T-helper 2 cell (primary cell): Measurements from ENCODE around the gene CBR3.
"Not testable (repeated sequence)": the region's sequence is repeated elsewhere in the genome, so short reads cannot be mapped to it uniquely, and the experiment has no call there.

ENCODE experiments used
- DNase-seq, 5 experiments: peaks; one replicate each; pipeline versions ENCODE4 v3.0.0 to v3.0.0-alpha.2; 2012 to 2022

CBR3 gene

GRCh38 chr21:36120304-36120888, 14.5 kb upstream of the CBR3 start:
- no peak for DNase-seq

DNA sequence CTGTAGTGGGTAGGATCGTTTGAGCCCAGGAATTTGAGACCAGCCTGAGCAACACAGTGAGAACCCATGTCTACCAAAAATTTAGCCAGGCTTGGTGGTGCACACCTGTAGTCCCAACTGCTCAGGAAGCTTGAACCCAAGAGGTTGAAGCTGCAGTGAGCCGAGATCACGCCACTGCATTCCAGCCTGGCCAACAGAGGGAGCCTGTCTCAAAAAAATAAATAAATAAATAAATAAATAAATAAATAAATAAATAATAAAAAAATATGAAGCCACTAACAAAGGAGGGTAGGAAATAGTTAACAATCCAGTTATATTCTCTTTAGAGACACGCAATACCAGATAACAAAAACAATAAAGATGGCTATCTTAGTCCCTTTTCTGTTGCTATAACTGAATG, 11.9 kb upstream of the CBR3 start:
- no peak for DNase-seq

GRCh38 chr21:36124395-36124794, 10.5 kb upstream of the CBR3 start:
- no peak for DNase-seq

DNA sequence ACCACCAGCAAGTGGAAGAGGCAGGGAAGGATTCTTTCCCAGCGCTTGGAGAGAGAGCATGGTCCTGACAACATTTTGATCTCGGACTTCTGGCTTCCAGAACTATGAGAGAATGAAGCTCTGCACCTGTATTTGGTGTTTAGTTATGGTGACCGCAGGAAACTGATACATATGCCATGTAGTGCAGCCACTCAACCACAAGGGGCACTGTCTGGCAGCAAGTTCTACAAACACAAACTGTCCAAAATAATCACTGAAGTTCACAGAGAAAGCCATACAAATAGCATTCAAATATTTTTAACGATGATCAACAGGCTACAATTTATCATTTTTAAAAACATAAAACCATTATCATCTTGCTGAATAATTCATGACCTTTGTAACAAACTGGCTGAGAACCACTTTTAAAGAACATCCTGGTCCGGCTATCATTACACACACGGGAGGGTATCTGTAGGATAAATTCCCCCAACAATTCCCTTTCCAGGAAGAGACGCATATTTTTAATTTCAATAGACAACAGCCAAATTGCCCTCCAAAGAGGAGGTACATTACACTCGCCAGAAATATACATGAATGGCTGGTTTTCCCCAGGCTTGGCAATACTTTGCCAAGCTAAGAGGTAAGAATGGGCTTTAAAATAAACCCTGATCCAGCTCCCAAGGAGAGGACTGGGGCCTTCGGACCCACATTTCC, 9.2 kb upstream of the CBR3 start:
- peak in 3 of 5 experiments; percentile 34 to 74 (median 41) for DNase-seq

DNA sequence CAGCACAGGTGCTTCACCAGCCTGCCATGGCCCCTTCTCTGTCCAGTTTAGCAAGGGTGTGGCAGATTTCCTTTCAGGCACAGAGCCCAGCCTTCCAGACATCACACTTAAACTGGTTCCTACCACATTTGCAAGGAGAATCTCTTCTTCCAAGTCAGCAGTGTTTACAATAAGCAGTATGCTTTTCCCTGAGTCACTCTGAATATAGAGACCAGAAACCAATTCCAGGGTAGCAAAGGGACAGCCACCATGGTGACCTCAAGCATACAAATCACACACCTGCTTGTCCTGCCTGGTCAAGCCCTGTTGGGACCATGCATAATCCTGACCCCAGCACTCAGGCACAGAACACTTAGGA, 8.7 kb upstream of the CBR3 start:
- DNase-seq: no peak

GRCh38 chr21:36126621-36127110, 8.2 kb upstream of the CBR3 start:
- DNase-seq: no peak

DNA sequence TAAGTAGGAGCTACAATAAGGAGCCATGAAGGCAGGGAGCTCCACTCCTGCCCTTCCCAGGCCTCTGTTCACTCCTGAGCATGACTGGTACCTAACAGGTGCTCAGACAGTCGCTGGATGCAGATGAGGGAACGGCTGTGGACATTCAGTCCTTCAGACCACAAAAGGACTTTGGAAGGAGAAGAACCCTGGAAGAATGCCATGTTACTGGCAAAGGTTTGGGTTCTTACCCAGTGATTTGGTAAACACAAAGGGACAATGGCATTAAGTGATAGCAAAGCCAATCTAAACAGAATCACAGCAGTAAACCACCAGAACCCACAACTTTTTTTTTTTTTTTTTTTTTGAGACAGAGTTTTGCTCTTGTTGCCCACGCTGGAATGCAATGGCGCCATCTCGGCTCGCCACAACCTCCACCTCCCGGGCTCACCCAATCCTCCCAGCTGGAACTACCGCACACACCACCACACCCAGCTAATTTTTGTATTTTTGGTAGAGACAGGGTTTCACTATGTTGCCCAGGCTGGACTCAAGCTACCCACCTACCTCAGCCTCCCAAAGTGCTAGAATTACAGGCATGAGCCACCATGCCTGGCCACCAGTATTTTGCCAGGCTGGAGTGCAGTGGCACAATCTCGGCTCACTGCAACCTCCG, 7.5 kb upstream of the CBR3 start:
- DNase-seq: no peak

DNA sequence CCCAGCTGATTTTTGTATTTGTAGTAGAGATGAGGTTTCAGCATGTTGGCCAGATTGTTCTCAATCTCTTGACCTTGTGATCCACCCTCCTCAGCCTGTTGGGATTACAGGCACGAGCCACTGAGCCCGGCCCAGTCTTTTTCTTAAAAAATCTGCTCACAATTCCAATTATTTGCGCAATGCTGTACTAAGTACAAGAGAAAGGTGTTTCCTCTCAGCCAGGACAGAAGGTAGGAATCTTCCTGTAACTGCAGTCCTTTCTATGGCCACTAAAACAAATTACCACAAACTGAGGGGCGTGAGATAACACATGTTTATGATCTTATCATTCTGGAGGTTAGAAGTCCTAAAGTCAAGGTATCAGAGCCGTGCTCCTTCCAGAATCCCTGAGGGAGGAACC, 6.9 kb upstream of the CBR3 start:
- DNase-seq: no peak

DNA sequence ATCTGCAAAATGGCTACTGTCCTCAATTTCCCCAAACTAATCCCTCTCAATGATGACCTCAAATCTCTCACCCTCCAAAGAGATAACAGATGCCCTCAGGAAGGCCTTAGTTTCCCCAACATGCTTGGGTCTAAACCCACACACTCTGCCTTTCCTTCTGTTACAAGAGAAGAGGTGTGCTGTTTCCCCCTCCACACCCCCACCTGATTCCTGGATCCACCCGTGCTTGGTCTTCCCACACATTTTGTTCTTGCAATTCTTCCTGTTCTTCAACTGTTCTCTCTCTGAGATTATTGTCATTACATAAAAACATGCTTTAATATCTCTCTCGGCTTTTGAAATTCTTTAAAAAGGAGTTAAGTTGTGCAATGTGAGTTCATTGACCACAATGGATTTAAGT, 5.7 kb upstream of the CBR3 start:
- no peak for DNase-seq

GRCh38 chr21:36130414-36130762, 4.5 kb upstream of the CBR3 start:
- not testable (repeated sequence) for DNase-seq

- DNase-seq: not testable (repeated sequence)
Measured at GRCh38 chr21:36130839-36131238, 4.0 kb upstream of the CBR3 start.

DNA sequence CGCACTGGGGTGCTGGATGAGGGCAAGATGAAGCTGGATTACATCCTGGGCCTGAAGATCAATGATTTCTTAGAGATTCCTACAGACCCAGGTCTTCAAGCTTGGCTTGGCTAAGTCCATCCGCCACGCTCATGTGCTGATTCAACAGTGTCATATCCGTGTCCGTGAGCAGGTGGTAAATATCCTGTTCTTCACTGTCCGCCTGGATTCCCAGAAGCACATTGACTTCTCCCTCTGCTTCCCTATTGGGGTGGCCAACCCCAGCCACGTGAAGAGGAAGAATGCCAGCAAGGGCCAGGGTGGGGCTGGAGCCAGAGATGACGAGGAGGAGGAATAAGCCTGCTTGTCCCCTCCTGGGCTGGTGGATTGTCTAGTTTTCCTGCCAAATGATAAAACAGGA, 2.2 kb upstream of the CBR3 start:
- no peak for DNase-seq

DNA sequence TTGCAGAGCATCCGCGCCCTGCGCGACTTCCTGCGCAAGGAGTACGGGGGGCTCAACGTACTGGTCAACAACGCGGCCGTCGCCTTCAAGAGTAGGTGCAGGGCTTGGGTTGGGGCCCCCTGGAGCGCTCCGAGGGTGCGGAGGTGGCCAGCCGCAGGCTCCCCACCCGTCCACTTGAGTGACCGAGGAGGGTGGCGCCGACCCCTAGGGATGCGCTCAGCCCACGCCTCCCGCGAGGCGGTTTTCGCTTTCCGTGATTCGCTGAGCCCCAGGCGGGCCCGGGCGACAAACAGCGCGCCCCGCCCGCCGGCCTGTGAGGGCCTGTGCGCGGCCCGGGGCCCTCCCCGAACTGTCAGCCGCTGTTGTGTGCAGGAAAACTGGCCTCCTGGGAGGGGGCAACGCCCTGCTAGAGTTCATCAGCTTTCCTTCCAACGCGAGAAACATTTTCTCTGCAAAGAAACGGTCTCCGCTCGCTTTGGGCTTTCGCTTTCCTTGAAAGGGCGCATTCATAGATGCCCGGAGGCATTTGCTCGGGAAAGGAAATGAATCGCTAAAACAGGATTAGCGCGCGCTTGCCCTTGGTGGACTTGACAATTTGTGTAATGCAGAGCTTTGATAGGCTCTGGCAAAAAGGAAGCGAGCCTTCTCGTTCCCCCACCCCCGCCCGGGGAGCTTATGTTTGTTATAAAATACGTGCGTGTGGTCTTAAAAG, 668 bp downstream of the CBR3 start:
- peak in 4 of 5 experiments; percentile 20 to 85 (median 36) for DNase-seq

GRCh38 chr21:36139791-36140190, 4.9 kb downstream of the CBR3 start:
- DNase-seq: not testable (repeated sequence)

- DNase-seq: peak; percentile 53 to 87 (median 84)
Measured at GRCh38 chr21:36141513-36141925, 6.6 kb downstream of the CBR3 start.

DNA sequence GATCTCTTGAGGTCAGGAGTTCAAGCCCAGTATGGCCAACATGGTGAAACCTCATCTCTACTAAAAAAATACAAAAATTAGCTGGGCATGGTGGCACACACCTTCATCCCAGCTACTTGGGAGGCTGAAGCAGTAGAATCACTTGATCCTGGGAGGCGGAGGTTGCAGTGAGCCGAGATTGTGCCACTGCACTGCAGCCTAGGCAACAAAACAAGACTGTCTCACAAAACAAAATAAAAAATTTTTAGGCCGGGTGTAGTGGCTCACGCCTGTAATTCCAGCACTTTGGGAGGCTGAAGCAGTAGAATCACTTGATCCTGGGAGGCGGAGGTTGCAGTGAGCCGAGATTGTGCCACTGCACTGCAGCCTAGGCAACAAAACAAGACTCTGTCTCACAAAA, 9.4 kb downstream of the CBR3 start:
- DNase-seq: not testable (repeated sequence)

DNA sequence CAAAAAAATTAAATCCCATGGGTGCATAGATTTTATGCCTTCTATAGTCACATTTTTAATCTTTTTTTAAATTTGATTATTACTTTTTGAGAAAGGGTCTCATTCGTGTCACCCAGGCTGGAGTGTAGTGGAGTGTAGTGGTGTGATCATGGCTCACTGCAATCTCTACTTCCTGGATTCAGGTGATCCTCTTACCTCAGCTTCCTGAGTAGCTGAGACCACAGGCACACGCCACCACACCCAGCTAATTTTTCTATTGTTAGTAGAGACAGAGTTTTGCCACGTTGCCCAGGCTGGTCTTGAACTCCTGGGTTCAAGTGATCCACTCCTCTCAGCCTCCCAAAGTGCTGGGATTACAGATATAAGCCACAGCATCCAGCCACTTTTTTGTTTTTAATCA, 10.4 kb downstream of the CBR3 start:
- peak in 2 of 5 experiments; percentile 24 to 78 for DNase-seq

DNA sequence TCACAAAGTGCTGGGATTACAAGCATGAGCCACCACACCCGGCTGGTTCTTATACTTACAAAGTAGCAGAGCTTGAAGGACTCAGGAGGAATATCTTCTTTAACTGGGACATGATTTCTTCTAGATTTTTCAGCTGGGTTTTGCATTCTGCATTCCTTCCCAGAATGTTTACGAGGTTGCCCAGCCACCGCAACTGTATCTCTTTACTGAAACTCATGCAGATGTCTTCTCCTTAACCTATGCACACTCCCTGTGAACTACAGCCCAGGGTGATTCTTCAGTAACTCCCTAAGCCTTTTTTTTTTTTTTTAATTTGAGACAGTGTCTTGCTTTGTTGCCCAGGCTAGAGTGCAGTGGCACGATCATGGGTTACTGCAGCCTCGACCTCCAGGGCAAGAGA, 13.0 kb downstream of the CBR3 start:
- no peak for DNase-seq

GRCh38 chr21:36148886-36149285, 14.0 kb downstream of the CBR3 start:
- DNase-seq: no peak

- no peak for DNase-seq
Measured at GRCh38 chr21:36149788-36150711, 15.2 kb downstream of the CBR3 start.

DNA sequence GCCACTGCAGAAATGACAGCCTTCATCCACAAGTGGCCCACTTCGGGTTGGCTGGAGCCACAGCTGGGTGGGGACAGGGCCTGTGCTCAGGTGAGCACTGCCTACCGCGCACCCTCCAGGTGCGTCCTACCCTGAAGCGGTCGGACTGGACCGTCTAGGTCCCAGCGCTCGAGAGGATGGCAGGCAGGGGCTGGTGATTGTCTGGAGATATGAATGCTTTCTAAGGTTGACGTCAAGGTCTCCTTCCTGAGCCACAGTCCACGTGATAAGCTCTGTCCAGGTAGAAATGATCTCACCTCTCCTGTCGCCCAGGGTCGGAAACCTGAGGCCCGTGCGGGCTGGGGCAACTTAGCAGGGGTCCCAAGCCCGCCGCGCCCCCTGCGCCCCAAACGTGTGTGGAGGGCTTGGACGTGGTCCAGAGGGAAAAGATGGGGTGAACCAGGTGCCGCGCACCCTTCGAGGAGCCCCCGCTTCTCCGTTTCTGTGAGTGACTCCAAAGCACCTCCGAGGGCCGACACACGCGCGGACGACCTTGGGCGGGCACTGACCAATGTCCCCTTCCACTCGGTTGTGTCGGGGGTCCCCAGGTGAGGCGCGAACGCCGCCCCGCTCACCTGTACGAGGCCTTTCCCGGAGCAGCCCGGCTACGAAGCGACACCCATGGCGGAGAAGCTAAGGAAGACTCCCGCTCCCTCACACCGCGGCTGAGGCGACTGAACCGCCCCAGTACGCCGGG, 20.9 kb downstream of the CBR3 start:
- no peak for DNase-seq
